ENCODE results near the gene ZNF90. TPM values are rescaled to one million over a fixed set of nuclear protein-coding genes. Genes with fewer than 3 reads are reported as not detected.

ZNF90 gene
- total RNA-seq, 2 experiments from 2014 or later, result 15.5 to 17.6 TPM

- H3K36me3 Mint-ChIP-seq (ENCODE audit: low read depth), result peaks cover 48% of the 10 kb centered on the region
- intact Hi-C loops (cut with micrococcal nuclease), result loop anchor here (1.0 to 10.0 kb wide), 8 partner anchors 71 to 975 kb away; partner anchors contain the start of genes ZNF101, ZNF431, ZNF682 and ZNF85
- CTCF ChIA-PET, result interaction anchor here (0.6 to 1.0 kb wide), 2 partner anchors 170 to 598 kb away, joined by 3 to 5 read pairs; no protein-coding TSS in a partner anchor
These were observed 89.9 kb downstream of the ZNF90 start for GRCh38 chr19:20167651-20168122.

More at GRCh38 chr19:20167651-20168122, 89.9 kb downstream of the ZNF90 start:
- H3K4me3 Mint-ChIP-seq, result peak overlapping the region; percentile 98
- peak overlapping the region; percentile 91 for H3K27ac Mint-ChIP-seq
- peaks cover 14% of the 10 kb centered on the region for H3K4me1 Mint-ChIP-seq (ENCODE audit: low read depth)
- H3K9me3 Mint-ChIP-seq, result peaks cover 17% of the 10 kb centered on the region
- DNase-seq, result no peak
- no peaks in the 10 kb centered on the region for H3K27me3 Mint-ChIP-seq (ENCODE audit: low read depth)

Other genes with a start within 250 kb of the ZNF90 start
- 1 to 10 TPM; 6.1 to 9.6 TPM for gene ZNF253, start 212.1 kb upstream of the ZNF90 start, total RNA-seq
- 10 to 100 TPM; 15.2 to 16.6 TPM for gene ZNF93, start 177.1 kb upstream of the ZNF90 start, total RNA-seq
- gene ZNF682, start 38.5 kb upstream of the ZNF90 start, total RNA-seq, result 1 to 10 TPM; 8.1 to 8.9 TPM
- 10 to 100 TPM; 11.3 to 13.2 TPM for gene ZNF486, start 89.2 kb downstream of the ZNF90 start, total RNA-seq